Body of pancreas (tissue), 4 donors: ENCODE results near the gene NMNAT3.
"Not testable (repeated sequence)": the region's sequence is repeated elsewhere in the genome, so short reads cannot be mapped to it uniquely, and the experiment has no call there.

ENCODE experiments used
- CTCF ChIP-seq, 7 experiments: fragments of 450-650 bp in 4 of 7; fragments of 200-600 bp in 3 of 7; sonication (generic) in 3 of 7; IDR thresholded peaks; one replicate each; pipeline ENCODE4 v1.5.1; 2016 to 2019; ENCODE audit warnings: antibody characterized with exemption in 7 of 7
- POLR2A ChIP-seq, 3 donors: fragments of 450-650 bp; IDR thresholded peaks; one replicate each; pipeline ENCODE4 v1.6.1; 2016; ENCODE audit warnings: antibody characterized with exemption in 3 of 3, mild to moderate bottlenecking in 2 of 3

- TF ChIP-seq CTCF, POLR2A (IDR thresholded peaks at IDR 0.05): not testable (repeated sequence)
These were observed 86.6 kb downstream of the NMNAT3 start for GRCh38 chr3:139591186-139591585.
